HL-60 (cell line): Measurements from ENCODE around the gene BPIFB4.

Experiments
- DNase-seq, 2 experiments: peaks; one replicate each; pipeline ENCODE4 v3.0.0-alpha.2; 2010 to 2020; ENCODE audit warnings: low read depth in 1 of 2, low spot score in 1 of 2
- H3K27ac ChIP-seq: fragments of 250-450 bp; sonication (Bioruptor Pico); replicated peaks from 2 replicates; pipeline ENCODE4 v1.5.1; 2020; ENCODE audit warnings: mild to moderate bottlenecking, moderate library complexity
- H3K27me3 ChIP-seq: fragments of 250-450 bp; sonication (Bioruptor Pico); 2 replicates; pipeline ENCODE4 v1.5.1; 2021; ENCODE audit warnings: mild to moderate bottlenecking, moderate library complexity; ENCODE audit not compliant: insufficient read depth, poor library complexity, severe bottlenecking
- H3K4me3 ChIP-seq: replicated peaks from 2 replicates; pipeline ENCODE4 v1.5.1; 2011; ENCODE audit warnings: mild to moderate bottlenecking, control low read depth, low read length; ENCODE audit not compliant: insufficient read depth
- CTCF ChIP-seq: IDR thresholded peaks from one replicate; pipeline ENCODE4 v1.5.1; 2011; ENCODE audit warnings: low read length, control low read depth, inconsistent platforms; ENCODE audit not compliant: insufficient read depth
- GABPA ChIP-seq: IDR thresholded peaks from 2 replicates; pipeline ENCODE4 v1.6.1; 2012; ENCODE audit warnings: low read depth
- POLR2AphosphoS5 ChIP-seq: IDR thresholded peaks from 2 replicates; pipeline ENCODE4 v1.6.1; 2012; ENCODE audit warnings: low read depth
- REST ChIP-seq: IDR thresholded peaks from 2 replicates; pipeline ENCODE4 v1.6.1; 2012; ENCODE audit warnings: low read depth; ENCODE audit not compliant: insufficient replicate concordance
- SPI1 ChIP-seq: IDR thresholded peaks from 2 replicates; pipeline ENCODE4 v1.6.1; 2012; ENCODE audit warnings: low read depth, mild to moderate bottlenecking, borderline replicate concordance

The BPIFB4 gene

GRCh38 chr20:33065785-33066184 is 13.7 kb upstream of the BPIFB4 start:
- no peak for DNase-seq
- Histone ChIP-seq H3K27ac (no peak overlapping the region), H3K4me3 (no peak overlapping the region), H3K27me3 (no peaks in the 10 kb centered on the region)
- TF ChIP-seq REST (no peak), POLR2AphosphoS5 (no peak), CTCF (no peak), GABPA (no peak), SPI1 (no peak)

- Histone ChIP-seq H3K27me3 (no peaks in the 10 kb centered on the region), H3K4me3 (no peak overlapping the region), H3K27ac (no peak overlapping the region)
- TF ChIP-seq SPI1 (no peak), POLR2AphosphoS5 (no peak), GABPA (no peak), REST (no peak), CTCF (no peak)
- DNase-seq, result no peak
Observed at GRCh38 chr20:33067806-33068205, 11.6 kb upstream of the BPIFB4 start.

- H3K27me3 ChIP-seq, result no peaks in the 10 kb centered on the region
- no peak overlapping the region for H3K4me3 ChIP-seq
- H3K27ac ChIP-seq, result no peak overlapping the region
- DNase-seq, result no peak
- TF ChIP-seq GABPA, result no peak
- no peak for TF ChIP-seq POLR2AphosphoS5
- no peak for TF ChIP-seq SPI1
- TF ChIP-seq REST, result no peak
- TF ChIP-seq CTCF, result no peak
Observed at GRCh38 chr20:33068251-33068939, 11.0 kb upstream of the BPIFB4 start.
